ENCODE data around the gene SEMA4B.

DNA sequence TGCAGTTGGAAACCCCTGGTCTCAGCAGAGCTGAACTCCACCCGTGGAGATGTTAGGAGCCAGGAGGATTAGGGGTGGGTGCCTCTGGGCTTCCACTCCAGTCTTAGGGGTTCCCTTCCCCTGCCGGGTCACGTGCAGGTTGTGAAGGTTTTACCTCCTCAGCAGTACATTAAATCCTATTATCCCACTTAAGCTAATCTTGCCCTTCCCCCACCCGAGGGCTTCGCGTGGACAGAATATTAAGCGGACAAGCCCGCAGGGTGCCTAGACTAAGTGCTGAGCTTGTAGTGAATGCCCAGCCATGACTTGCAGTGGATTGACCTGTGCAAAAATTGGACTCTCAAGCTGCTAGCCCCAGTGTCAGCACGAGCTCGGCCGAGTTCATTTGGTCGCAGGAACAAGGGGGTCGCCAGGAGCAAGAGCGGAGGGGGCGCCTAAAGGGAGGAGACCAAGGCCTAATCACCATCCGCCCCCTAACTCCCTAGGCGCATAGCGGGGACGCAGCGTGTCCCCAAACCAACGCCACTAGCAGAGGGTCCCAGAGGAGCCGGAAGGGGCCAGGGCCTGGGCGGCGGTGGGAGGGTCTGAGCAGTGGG lies 498 bp upstream of the SEMA4B start:
- TF ChIP-seq CEBPB (IDR thresholded peaks at IDR 0.05) (no peak), REST (IDR thresholded peaks at IDR 0.05; ENCODE audit: low read depth) (no peak), EGR1 (IDR thresholded peaks at IDR 0.05) (no peak), MAX (IDR thresholded peaks at IDR 0.05) (no peak), CREB1 (IDR thresholded peaks at IDR 0.05; ENCODE audit: low read depth) (no peak), NFIC (IDR thresholded peaks at IDR 0.05) (no peak), EP300 (IDR thresholded peaks at IDR 0.05; ENCODE audit: borderline replicate concordance) (no peak), RAD21 (IDR thresholded peaks at IDR 0.05; ENCODE audit: low read depth) (no peak)
- TF ChIP-seq, protein P1, sequence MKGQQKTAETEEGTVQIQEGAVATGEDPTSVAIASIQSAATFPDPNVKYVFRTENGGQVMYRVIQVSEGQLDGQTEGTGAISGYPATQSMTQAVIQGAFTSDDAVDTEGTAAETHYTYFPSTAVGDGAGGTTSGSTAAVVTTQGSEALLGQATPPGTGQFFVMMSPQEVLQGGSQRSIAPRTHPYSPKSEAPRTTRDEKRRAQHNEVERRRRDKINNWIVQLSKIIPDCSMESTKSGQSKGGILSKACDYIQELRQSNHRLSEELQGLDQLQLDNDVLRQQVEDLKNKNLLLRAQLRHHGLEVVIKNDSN (IDR thresholded peaks at IDR 0.05): 0 out of 2 replicates have a peak, but pooled peaks have one; percentile 21
